Esophagus squamous epithelium (tissue), 5 donors: ENCODE results near the gene GCNT1. TPM values are rescaled to one million over a fixed set of nuclear protein-coding genes. Genes with fewer than 3 reads are reported as not detected.

Experiments
- DNase-seq: peaks from one replicate; lab custom pipeline; 2025; lab: John Stamatoyannopoulos, UW
- H3K27ac ChIP-seq, 4 donors: fragments of 200-600 bp; sonication (generic); one replicate each; pipeline ENCODE4 v1.5.1; 2016 to 2019; ENCODE audit warnings: mild to moderate bottlenecking in 1 of 4
- H3K27me3 ChIP-seq, 4 donors: fragments of 200-600 bp; sonication (generic); 1 replicate in 3 of 4; 2 replicates in 1 of 4; pipeline versions ENCODE4 v1.5.1 to v1.6.0; 2017 to 2021; ENCODE audit warnings: antibody characterized with exemption in 1 of 4
- H3K36me3 ChIP-seq, 3 donors: fragments of 200-600 bp; sonication (generic); one replicate each; pipeline ENCODE4 v1.5.1; 2016 to 2019
- H3K4me1 ChIP-seq, 3 donors: fragments of 200-600 bp; sonication (generic); one replicate each; pipeline ENCODE4 v1.5.1; 2017 to 2019
- H3K4me3 ChIP-seq, 4 donors: fragments of 200-600 bp; sonication (generic); 1 replicate in 3 of 4; 2 replicates in 1 of 4; pipeline ENCODE4 v1.5.1; 2016 to 2019; ENCODE audit warnings: mild to moderate bottlenecking in 2 of 4, moderate library complexity in 1 of 4
- H3K9me3 ChIP-seq, 3 donors: fragments of 200-600 bp; sonication (generic); one replicate each; pipeline ENCODE4 v1.5.1; 2016 to 2019
- CTCF ChIP-seq, 6 experiments: fragments of 450-650 bp in 4 of 6; fragments of 200-600 bp in 2 of 6; sonication (generic) in 2 of 6; IDR thresholded peaks; one replicate each; pipeline ENCODE4 v1.5.1; 2016 to 2019; ENCODE audit warnings: antibody characterized with exemption in 6 of 6, mild to moderate bottlenecking in 4 of 6, moderate library complexity in 4 of 6
- POLR2A ChIP-seq, 4 donors: fragments of 450-650 bp; IDR thresholded peaks; one replicate each; pipeline ENCODE4 v1.6.1; 2017; ENCODE audit warnings: antibody characterized with exemption in 4 of 4, mild to moderate bottlenecking in 4 of 4, moderate library complexity in 3 of 4
- WGBS, 2 donors: methylation state at CpG; one replicate each; pipeline ENCODE4 v1.1.5; 2018; 5-methylcytosine and 5-hydroxymethylcytosine counted together
- intact Hi-C: fragments of 100-400 bp; cut with DNase I; formaldehyde crosslinking; loops from one replicate; pipeline ENCODE4 v1.15.0; 2022
- total RNA-seq, 4 donors: library from RNA; depleted of rRNA; stranded (reverse); fragments of >200 nt; gene quantifications; one replicate each; pipeline ENCODE4 v1.1.0, GENCODE V29; 2016
- donor health status: DM: yes; HTN: yes; CAD: no.

GCNT1 gene
- total RNA-seq, 4 donors from 2014 or later, result 1.1 to 4.8 (median 3.0) TPM

GRCh38 chr9:76445976-76446375 lies 13.0 kb upstream of the GCNT1 start:
- Histone ChIP-seq H3K9me3 (no peaks in the 10 kb centered on the region), H3K27me3 (no peaks in the 10 kb centered on the region), H3K4me3 (no peak overlapping the region), H3K4me1 (peaks cover 3 to 22% (median 5%) of the 10 kb centered on the region in 3 donors), H3K27ac (no peak overlapping the region), H3K36me3 (no peaks in the 10 kb centered on the region)
- intact Hi-C loops, result loop anchor here (5.0 kb wide), 2 partner anchors 216 to 261 kb away; no protein-coding TSS in a partner anchor
- TF ChIP-seq POLR2A (IDR thresholded peaks at IDR 0.05) (no peak), CTCF (IDR thresholded peaks at IDR 0.05) (no peak)
- no peak for DNase-seq

- Histone ChIP-seq H3K4me3 (no peak overlapping the region), H3K4me1 (peaks cover 3 to 22% (median 5%) of the 10 kb centered on the region in 3 donors), H3K27ac (no peak overlapping the region), H3K36me3 (no peaks in the 10 kb centered on the region), H3K27me3 (no peaks in the 10 kb centered on the region), H3K9me3 (no peaks in the 10 kb centered on the region)
- no peak for TF ChIP-seq CTCF (IDR thresholded peaks at IDR 0.05)
- no peak for TF ChIP-seq POLR2A (IDR thresholded peaks at IDR 0.05)
- intact Hi-C loops, result loop anchor here (5.0 kb wide), 2 partner anchors 214 to 259 kb away; no protein-coding TSS in a partner anchor
- WGBS, 2 donors, result 59 to 73% methylated on average over 2 of the region's 2 CpGs
- no peak for DNase-seq
These were observed 10.5 kb upstream of the GCNT1 start for GRCh38 chr9:76448501-76448900.

- 29 to 45% methylated on average over 1 of the region's 1 CpG for WGBS, 2 donors
- intact Hi-C loops, result no loop called here
- TF ChIP-seq POLR2A (IDR thresholded peaks at IDR 0.05) (no peak), CTCF (IDR thresholded peaks at IDR 0.05) (no peak)
- no peaks in the 10 kb centered on the region for H3K27me3 ChIP-seq
- H3K4me1 ChIP-seq, result peaks cover 0 to 16% (median 0%) of the 10 kb centered on the region in 3 donors
- DNase-seq, result no peak
- H3K27ac ChIP-seq, result no peak overlapping the region
- no peaks in the 10 kb centered on the region for H3K9me3 ChIP-seq
- no peaks in the 10 kb centered on the region for H3K36me3 ChIP-seq
- H3K4me3 ChIP-seq, result no peak overlapping the region
These were observed 7.7 kb upstream of the GCNT1 start for GRCh38 chr9:76451234-76451633.

GRCh38 chr9:76452839-76453238 lies 6.1 kb upstream of the GCNT1 start:
- DNase-seq, result no peak
- no peaks in the 10 kb centered on the region for H3K9me3 ChIP-seq
- intact Hi-C loops, result no loop called here
- TF ChIP-seq CTCF (IDR thresholded peaks at IDR 0.05) (no peak), POLR2A (IDR thresholded peaks at IDR 0.05) (no peak)
- no peaks in the 10 kb centered on the region for H3K27me3 ChIP-seq
- H3K27ac ChIP-seq, result no peak overlapping the region
- no peak overlapping the region for H3K4me3 ChIP-seq
- H3K4me1 ChIP-seq, result peaks cover 0 to 20% (median 0%) of the 10 kb centered on the region in 3 donors
- no peaks in the 10 kb centered on the region for H3K36me3 ChIP-seq
- WGBS, 2 donors, result 78% methylated on average over 1 of the region's 1 CpG; no CpG with 5 or more reads in 1 of the 2 donors

GRCh38 chr9:76453785-76454184 lies 5.2 kb upstream of the GCNT1 start:
- no peak for DNase-seq
- TF ChIP-seq POLR2A (IDR thresholded peaks at IDR 0.05) (no peak), CTCF (IDR thresholded peaks at IDR 0.05) (no peak)
- WGBS, 2 donors, result 59 to 82% methylated on average over 4 of the region's 4 CpGs
- no peak overlapping the region for H3K4me3 ChIP-seq
- peak overlapping the region in 1 of 4 donors; percentile 39 for H3K27ac ChIP-seq
- intact Hi-C loops, result no loop called here
- peaks cover 0 to 23% (median 0%) of the 10 kb centered on the region in 3 donors for H3K4me1 ChIP-seq
- no peaks in the 10 kb centered on the region for H3K27me3 ChIP-seq
- H3K9me3 ChIP-seq, result no peaks in the 10 kb centered on the region
- no peaks in the 10 kb centered on the region for H3K36me3 ChIP-seq
